Transverse colon (tissue), 4 donors: Measurements from ENCODE around the gene MRO. TPM values are rescaled to one million over a fixed set of nuclear protein-coding genes. Genes with fewer than 3 reads are reported as not detected.

Experiments
- DNase-seq: peaks from one replicate; pipeline ENCODE4 v3.0.0-alpha.2; 2019
- H3K27ac ChIP-seq, 4 donors: fragments of 200-600 bp; sonication (generic); 2 replicates each; pipeline ENCODE4 v1.5.1; 2016 to 2018; ENCODE audit warnings: inconsistent platforms in 4 of 4
- H3K27me3 ChIP-seq: fragments of 200-600 bp; sonication (generic); 2 replicates; pipeline ENCODE4 v1.5.1; 2017; ENCODE audit warnings: inconsistent platforms
- H3K36me3 ChIP-seq, 4 donors: fragments of 200-600 bp; sonication (generic); 2 replicates each; pipeline ENCODE4 v1.5.1; 2017 to 2019; ENCODE audit warnings: inconsistent platforms in 4 of 4
- H3K4me1 ChIP-seq, 4 donors: fragments of 200-600 bp; sonication (generic); 2 replicates each; pipeline ENCODE4 v1.5.1; 2017 to 2020; ENCODE audit warnings: inconsistent platforms in 4 of 4
- H3K4me3 ChIP-seq, 4 donors: fragments of 200-600 bp; sonication (generic); 1 replicate in 1 of 4; 2 replicates in 3 of 4; pipeline versions ENCODE4 v1.5.1 to v1.6.1; 2017 to 2019; ENCODE audit warnings: inconsistent platforms in 4 of 4
- H3K9me3 ChIP-seq, 2 donors: fragments of 200-600 bp; sonication (generic); 2 replicates each; pipeline ENCODE4 v1.5.1; 2017 to 2019; ENCODE audit warnings: inconsistent platforms in 2 of 2
- EP300 ChIP-seq: sonication (generic); formaldehyde crosslinking; IDR thresholded peaks from one replicate; pipeline ENCODE4 v1.6.1; 2017; ENCODE audit warnings: antibody characterized with exemption, low read depth
- POLR2A ChIP-seq: fragments of 450-650 bp; IDR thresholded peaks from one replicate; pipeline ENCODE4 v1.6.1; 2016; ENCODE audit warnings: antibody characterized with exemption, mild to moderate bottlenecking, moderate library complexity
- POLR2AphosphoS5 ChIP-seq, 3 donors: sonication (generic); formaldehyde crosslinking; IDR thresholded peaks; one replicate each; pipeline ENCODE4 v1.6.1; 2016; ENCODE audit warnings: antibody characterized with exemption in 3 of 3
- WGBS, 2 donors: methylation state at CpG; one replicate each; pipeline ENCODE4 v1.1.5; 2018; ENCODE audit warnings: low coverage in 1 of 2; 5-methylcytosine and 5-hydroxymethylcytosine counted together
- in situ Hi-C, 4 donors: fragments of 200-750 bp; cut with MboI; loops; one replicate each; pipeline versions ENCODE4 v1.15.0 to v1.15.1; 2017; ENCODE audit warnings: low sequenced_read_pairs in 3 of 4, low pct_ligation_motif_present in 1 of 4, low pct_unique_long_range_greater_than_20kb in 1 of 4
- intact Hi-C: fragments of 100-400 bp; cut with DNase I; formaldehyde crosslinking; loops from one replicate; pipeline ENCODE4 v1.15.1; 2023; ENCODE audit warnings: low total_unique reads
- total RNA-seq, 4 donors: library from RNA; depleted of rRNA; stranded (reverse); fragments of >200 nt; gene quantifications; one replicate each; pipeline ENCODE4 v1.1.0, GENCODE V29; 2016
- TF ChIP-seq, protein P1 (sequence below), 5 experiments: fragments of 200-600 bp in 3 of 5; fragments of 450-650 bp in 2 of 5; sonication (generic) in 3 of 5; IDR thresholded peaks; 1 replicate in 2 of 5; 2 replicates in 3 of 5; pipeline ENCODE4 v1.5.1; 2016 to 2017; ENCODE audit warnings: antibody characterized with exemption in 5 of 5, inconsistent platforms in 3 of 5, mild to moderate bottlenecking in 2 of 5, moderate library complexity in 1 of 5

Gene MRO
- total RNA-seq, 4 donors from 2014 or later = 0.16 to 0.27 TPM; not detected in 2

DNA sequence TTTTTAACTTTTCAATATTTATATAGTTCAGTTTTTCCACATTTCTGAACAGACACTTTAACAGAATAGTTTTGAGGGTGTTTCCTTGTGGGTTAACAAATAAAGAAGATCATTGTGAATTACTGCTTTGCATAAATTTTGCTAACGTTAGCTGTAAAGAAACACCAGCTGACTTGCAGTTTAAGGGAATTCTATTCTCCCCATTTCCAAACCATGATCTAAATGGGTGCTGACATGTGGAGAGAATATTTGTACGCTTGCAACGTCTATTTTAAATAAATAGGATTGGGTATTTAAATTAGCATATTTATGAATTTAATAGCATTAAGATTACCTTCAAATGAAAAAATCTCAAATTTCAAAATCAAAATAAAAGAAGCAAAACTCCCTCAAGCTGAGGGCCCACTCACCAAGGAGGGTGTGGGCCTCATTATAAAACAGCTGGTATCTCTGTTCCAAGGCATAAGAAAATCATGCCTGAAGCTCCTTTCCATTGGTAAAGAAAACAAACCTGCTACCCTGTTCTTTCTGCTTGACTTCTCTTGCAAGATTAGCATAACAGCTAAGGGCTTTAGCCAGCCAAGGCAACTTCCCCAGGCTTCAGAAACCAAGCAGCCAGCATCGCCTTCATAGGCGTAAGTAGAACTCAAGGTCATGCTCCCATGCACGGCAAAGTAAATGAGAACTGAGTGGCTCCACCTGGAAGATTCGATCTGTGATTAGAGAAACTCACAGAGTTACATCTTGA, 3.2 kb downstream of the MRO start:
- TF ChIP-seq, protein P1, sequence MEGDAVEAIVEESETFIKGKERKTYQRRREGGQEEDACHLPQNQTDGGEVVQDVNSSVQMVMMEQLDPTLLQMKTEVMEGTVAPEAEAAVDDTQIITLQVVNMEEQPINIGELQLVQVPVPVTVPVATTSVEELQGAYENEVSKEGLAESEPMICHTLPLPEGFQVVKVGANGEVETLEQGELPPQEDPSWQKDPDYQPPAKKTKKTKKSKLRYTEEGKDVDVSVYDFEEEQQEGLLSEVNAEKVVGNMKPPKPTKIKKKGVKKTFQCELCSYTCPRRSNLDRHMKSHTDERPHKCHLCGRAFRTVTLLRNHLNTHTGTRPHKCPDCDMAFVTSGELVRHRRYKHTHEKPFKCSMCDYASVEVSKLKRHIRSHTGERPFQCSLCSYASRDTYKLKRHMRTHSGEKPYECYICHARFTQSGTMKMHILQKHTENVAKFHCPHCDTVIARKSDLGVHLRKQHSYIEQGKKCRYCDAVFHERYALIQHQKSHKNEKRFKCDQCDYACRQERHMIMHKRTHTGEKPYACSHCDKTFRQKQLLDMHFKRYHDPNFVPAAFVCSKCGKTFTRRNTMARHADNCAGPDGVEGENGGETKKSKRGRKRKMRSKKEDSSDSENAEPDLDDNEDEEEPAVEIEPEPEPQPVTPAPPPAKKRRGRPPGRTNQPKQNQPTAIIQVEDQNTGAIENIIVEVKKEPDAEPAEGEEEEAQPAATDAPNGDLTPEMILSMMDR (IDR thresholded peaks at IDR 0.05) = no peak
- TF ChIP-seq EP300 (no peak), POLR2A (no peak), POLR2AphosphoS5 (IDR thresholded peaks at IDR 0.05) (no peak)
- Histone ChIP-seq H3K27me3 (no peaks in the 10 kb centered on the region), H3K4me1 (peaks cover 8 to 24% (median 20%) of the 10 kb centered on the region in 4 donors), H3K27ac (no peak overlapping the region), H3K36me3 (no peaks in the 10 kb centered on the region), H3K9me3 (no peaks in the 10 kb centered on the region), H3K4me3 (no peak overlapping the region)
- in situ Hi-C loops (loop anchor here (5.0 to 25.0 kb wide), 3 partner anchors 221 to 236 kb away; partner anchors contain the start of gene SMAD4 (in 2 of the 4)), intact Hi-C loops (no loop called here)
- DNase-seq = no peak
- 74 to 83% methylated on average over 3 to 7 of the region's 7 CpGs for WGBS, 2 donors

GRCh38 chr18:50814395-50814794, 5.4 kb downstream of the MRO start:
- DNase-seq = no peak
- TF ChIP-seq POLR2A (no peak), POLR2AphosphoS5 (IDR thresholded peaks at IDR 0.05) (no peak), EP300 (no peak)
- TF ChIP-seq, protein P1 (IDR thresholded peaks at IDR 0.05) = no peak
- Histone ChIP-seq H3K9me3 (no peaks in the 10 kb centered on the region), H3K27ac (no peak overlapping the region), H3K27me3 (no peaks in the 10 kb centered on the region), H3K4me3 (no peak overlapping the region), H3K4me1 (peaks cover 2 to 7% (median 3%) of the 10 kb centered on the region in 4 donors), H3K36me3 (no peaks in the 10 kb centered on the region)
- intact Hi-C loops = no loop called here
- WGBS, 2 donors = 53 to 72% methylated on average over 7 of the region's 7 CpGs
- in situ Hi-C loops = loop anchor here in 3 of 4 donors (10.0 to 25.0 kb wide), 2 partner anchors 223 to 230 kb away; partner anchors contain the start of gene SMAD4 (in 2 of the 3)

GRCh38 chr18:50813353-50813752, 6.5 kb downstream of the MRO start:
- Histone ChIP-seq H3K9me3 (no peaks in the 10 kb centered on the region), H3K27me3 (no peaks in the 10 kb centered on the region), H3K4me1 (no peaks in the 10 kb centered on the region), H3K4me3 (no peak overlapping the region), H3K27ac (no peak overlapping the region), H3K36me3 (no peaks in the 10 kb centered on the region)
- WGBS, 2 donors = 78% methylated on average over 2 of the region's 2 CpGs; no CpG with 5 or more reads in 1 of the 2 donors
- in situ Hi-C loops = loop anchor here in 3 of 4 donors (10.0 to 25.0 kb wide), 2 partner anchors 224 to 231 kb away; partner anchors contain the start of gene SMAD4 (in 2 of the 3)
- no peak for DNase-seq
- TF ChIP-seq POLR2AphosphoS5 (IDR thresholded peaks at IDR 0.05) (no peak), EP300 (no peak), POLR2A (no peak)
- TF ChIP-seq, protein P1 (IDR thresholded peaks at IDR 0.05) = no peak
- intact Hi-C loops = no loop called here

- Histone ChIP-seq H3K4me3 (no peak overlapping the region), H3K9me3 (no peaks in the 10 kb centered on the region), H3K4me1 (no peaks in the 10 kb centered on the region), H3K27me3 (no peaks in the 10 kb centered on the region), H3K27ac (no peak overlapping the region), H3K36me3 (no peaks in the 10 kb centered on the region)
- in situ Hi-C loops (loop anchor here in 3 of 4 donors (10.0 to 25.0 kb wide), 2 partner anchors 224 to 232 kb away; partner anchors contain the start of gene SMAD4 (in 2 of the 3)), intact Hi-C loops (no loop called here)
- 91% methylated on average over 2 of the region's 2 CpGs; no CpG with 5 or more reads in 1 of the 2 donors for WGBS, 2 donors
- no peak for DNase-seq
- TF ChIP-seq, protein P1 (IDR thresholded peaks at IDR 0.05) = no peak
- TF ChIP-seq POLR2AphosphoS5 (IDR thresholded peaks at IDR 0.05) = no peak
- no peak for TF ChIP-seq POLR2A
- no peak for TF ChIP-seq EP300
These were observed 7.0 kb downstream of the MRO start for GRCh38 chr18:50812834-50813233.
